T47D (cell line): ENCODE measurements around the gene TTC31.

Experiments used
- DNase-seq, 2 experiments: peaks; one replicate each; pipeline versions ENCODE4 v3.0.0 to v3.0.0-alpha.2; 2011 to 2012; ENCODE audit warnings: low read depth in 1 of 2, low spot score in 1 of 2
- JUND ChIP-seq: IDR thresholded peaks from 2 replicates; pipeline ENCODE4 v1.6.1; 2012; ENCODE audit warnings: low read depth
- in situ Hi-C: cut with HindIII; loops from 2 replicates; pipeline ENCODE4 v1.10.0; 2016; ENCODE audit warnings: low sequenced_read_pairs, low pct_unique_long_range_greater_than_20kb

Gene TTC31

DNA sequence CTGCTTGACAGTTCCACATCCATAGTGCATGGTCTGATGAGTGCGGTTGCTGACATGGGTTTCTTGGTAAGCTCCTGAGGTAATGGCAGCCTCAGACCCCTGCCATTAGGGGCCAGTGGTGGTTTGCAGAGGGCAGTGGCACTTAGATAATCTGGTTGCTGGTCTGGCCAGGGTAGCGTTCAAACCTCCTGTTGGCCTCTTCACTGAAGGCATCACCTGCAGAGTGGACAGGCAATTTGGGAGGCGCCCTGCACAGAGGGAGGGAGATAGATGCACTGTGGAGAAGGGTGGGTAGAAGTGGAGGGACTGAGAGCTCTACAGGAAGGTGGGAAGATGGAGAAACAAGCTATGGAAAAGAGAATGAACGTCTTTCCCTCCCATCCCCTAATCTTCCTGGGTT lies 50.6 kb downstream of the TTC31 start:
- TF ChIP-seq JUND = no peak

DNA sequence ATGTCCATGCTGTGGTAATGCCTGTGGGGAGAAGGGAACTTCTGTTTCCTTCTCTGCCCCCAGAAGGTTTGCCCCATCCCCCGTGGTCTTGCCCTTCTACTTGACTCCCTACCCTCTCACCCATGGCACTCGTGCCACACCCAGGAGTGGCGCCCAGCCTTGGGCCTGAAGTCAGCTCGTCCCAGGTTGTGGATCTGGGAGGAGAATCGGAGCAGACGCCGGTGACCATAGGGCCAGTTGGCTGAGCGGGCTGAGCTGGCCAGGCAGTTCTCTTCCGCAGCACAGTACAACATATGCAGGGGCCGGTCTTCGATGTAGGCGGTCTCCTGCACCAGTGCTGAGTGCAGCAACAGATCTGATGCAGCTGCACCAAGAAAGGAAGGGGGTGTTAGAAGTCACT lies 51.5 kb downstream of the TTC31 start:
- no peak for TF ChIP-seq JUND
- in situ Hi-C loops = no loop called here
- DNase-seq = no peak

More for the DNA sequence above, 50.6 kb downstream of the TTC31 start:
- in situ Hi-C loops = no loop called here
- no peak for DNase-seq

DNA sequence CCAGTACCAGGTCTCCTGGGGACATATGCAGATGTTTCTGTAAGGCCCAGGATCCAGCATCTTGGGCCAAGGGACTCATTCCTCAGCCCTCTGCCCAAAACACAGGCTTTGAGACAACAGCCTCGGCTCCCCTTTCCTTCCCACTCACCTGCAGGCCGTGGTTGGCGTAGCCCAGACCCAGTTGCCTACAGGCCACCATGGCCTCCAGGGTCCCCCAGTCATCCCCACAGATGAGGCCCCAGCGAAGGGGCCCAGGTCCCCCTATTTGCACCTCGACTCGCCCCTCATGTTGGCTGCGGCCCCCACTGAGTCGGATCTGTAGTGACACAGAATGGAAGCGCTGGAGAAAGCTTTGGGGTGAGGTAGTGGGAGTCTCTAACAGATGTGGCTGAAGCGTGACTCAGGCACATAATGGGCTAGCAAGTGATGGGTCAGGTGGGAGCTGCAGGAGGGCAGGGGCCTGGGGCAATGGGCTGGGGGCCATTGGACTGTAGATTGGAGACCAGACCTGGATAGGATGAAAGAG lies 52.6 kb downstream of the TTC31 start:
- in situ Hi-C loops = no loop called here
- TF ChIP-seq JUND = no peak

DNA sequence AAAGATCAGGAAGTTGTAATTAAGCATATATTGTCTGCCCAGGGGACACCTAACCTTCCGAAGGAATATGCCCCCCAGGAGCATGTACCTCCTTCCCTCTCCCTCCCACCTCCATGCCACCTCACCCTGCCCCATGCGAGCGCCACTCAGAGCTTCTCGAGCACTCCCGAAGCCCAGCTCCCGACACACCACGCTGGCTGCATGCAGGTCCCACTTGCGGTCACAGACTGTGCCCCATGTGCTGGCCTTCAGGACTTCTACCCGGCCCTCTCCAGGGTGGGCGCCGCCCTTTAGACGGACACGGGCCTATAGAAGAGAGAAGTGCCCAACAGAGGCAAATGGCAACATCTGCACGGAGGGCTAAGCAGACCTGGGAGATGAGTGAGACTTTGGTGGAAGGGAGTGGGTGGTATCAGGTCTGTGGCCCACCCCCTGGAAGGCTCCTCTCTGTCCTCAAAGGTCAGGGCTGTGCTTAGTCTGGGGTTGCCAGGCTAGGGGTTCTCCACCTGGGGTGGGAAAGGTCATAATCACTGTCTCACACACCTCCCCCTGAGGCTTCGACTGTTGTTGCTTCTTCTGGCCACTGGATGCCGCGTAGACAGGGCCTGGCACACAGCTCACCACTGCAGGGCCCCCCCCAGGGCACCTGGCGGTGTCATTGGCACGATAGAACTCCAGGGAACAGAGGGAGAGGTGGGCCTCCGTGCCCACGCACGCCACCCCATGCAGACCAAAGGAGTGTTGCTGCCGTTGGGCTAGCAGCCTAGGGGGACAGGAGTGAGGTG lies 53.5 kb downstream of the TTC31 start:
- DNase-seq = no peak
- in situ Hi-C loops = no loop called here
- no peak for TF ChIP-seq JUND

More for the DNA sequence above, 52.6 kb downstream of the TTC31 start:
- DNase-seq = no peak

DNA sequence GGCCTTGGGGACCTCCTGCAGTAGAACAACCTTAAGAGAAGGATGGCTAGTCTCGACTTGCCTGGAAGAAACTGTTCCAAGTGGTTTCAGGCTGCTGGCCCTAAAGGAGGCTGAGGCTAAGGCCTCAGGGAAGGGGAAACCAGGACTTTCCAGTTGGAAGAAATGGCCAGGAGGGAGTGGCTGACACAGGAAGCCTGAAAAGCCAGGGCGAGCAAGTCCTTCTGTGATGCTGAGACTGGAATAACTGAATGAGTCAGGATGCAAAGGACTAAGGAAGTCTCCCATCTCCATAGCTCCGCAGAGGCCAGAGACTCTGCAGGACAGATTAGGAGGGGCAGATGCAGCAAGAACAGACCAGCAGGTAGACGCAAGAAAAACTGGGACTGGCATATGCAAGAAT lies 54.3 kb downstream of the TTC31 start:
- in situ Hi-C loops = no loop called here
- TF ChIP-seq JUND = no peak
- no peak for DNase-seq

DNA sequence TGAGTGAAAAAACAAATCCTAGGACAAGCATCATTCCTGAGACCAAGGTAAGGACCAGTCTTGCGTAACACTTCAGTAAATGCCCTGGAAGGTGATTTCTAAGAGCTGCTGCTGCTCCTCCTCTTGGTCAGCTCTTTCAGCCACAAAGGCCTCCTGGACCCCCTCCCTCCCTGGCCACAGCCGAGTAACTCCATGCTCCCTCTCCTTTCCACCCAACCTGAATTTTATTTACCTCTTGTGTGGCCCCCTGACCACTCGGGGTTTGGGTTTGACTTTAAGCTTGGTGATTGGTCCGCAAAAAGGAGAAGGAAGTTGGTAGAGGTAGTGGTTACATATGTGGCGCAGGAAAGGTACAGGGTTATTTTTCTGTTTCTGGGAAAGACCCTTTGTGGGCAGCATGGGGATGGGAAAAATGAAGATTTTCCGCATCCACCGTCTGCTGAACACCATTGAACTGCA lies 56.0 kb downstream of the TTC31 start:
- no peak for TF ChIP-seq JUND
- no peak for DNase-seq
- in situ Hi-C loops = no loop called here

DNA sequence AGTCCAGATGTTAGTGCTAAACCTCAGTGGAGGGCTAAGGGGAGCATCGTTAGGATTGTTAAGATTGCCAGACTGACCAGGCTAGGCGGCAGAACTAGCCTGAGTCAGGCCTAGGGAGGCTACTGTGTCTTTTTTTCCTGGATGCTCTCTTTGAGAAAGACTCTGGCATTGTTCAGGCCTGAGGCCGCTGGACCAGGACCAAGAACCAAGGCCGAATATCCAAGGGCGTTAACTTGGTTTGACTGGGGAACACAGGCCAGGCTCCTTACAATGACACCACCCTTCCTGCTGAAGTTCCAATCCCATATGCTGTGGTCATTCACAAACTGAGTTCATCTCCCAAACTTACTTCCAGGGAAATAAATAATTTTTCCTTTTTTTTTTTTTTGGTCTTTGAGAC lies 57.4 kb downstream of the TTC31 start:
- in situ Hi-C loops = no loop called here
- TF ChIP-seq JUND = no peak
- no peak for DNase-seq

DNA sequence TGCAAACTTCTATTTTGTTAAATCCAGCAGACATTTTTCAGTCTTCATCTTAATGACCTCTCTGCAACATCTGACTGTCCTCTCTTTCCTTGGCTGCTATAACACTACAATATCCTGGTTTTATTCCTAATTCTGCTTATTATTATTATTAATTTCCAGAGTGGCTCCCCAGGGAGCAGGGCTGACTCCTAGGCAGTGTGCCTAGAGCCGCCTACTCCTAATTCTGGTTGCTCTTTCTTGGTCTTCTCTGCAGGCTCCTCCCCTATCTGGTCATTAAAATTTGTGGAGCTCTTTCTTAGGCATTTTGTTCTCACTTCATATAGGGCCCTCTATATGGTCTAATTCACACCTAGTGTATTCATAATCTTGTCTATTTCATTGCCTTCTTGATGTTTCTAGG lies 60.1 kb downstream of the TTC31 start:
- in situ Hi-C loops = no loop called here
- TF ChIP-seq JUND = no peak
- DNase-seq = no peak
